Upper lobe of left lung (tissue), 4 donors: ENCODE measurements around the gene DDX10.

ENCODE experiments used
- CTCF ChIP-seq, 6 experiments: fragments of 450-650 bp in 4 of 6; fragments of 200-600 bp in 2 of 6; sonication (generic) in 2 of 6; IDR thresholded peaks; one replicate each; pipeline ENCODE4 v1.5.1; 2016 to 2019; ENCODE audit warnings: antibody characterized with exemption in 6 of 6
- POLR2A ChIP-seq, 4 donors: fragments of 450-650 bp; IDR thresholded peaks; one replicate each; pipeline ENCODE4 v1.5.1; 2016 to 2017; ENCODE audit warnings: antibody characterized with exemption in 4 of 4, mild to moderate bottlenecking in 2 of 4

GRCh38 chr11:108938604-108939003 lies 273.7 kb downstream of the DDX10 start:
- TF ChIP-seq CTCF (IDR thresholded peaks at IDR 0.05) = no peak
- TF ChIP-seq POLR2A (IDR thresholded peaks at IDR 0.05) = no peak
